Vagina (tissue), 2 donors: ENCODE data around the gene GSTO1.

Experiments
- CTCF ChIP-seq, 3 experiments: fragments of 450-650 bp in 2 of 3; fragments of 200-600 bp in 1 of 3; sonication (generic) in 1 of 3; IDR thresholded peaks; one replicate each; pipeline ENCODE4 v1.5.1; 2017 to 2019; ENCODE audit warnings: antibody characterized with exemption in 3 of 3, mild to moderate bottlenecking in 2 of 3, moderate library complexity in 2 of 3
- POLR2A ChIP-seq, 2 donors: fragments of 450-650 bp; IDR thresholded peaks; one replicate each; pipeline ENCODE4 v1.6.1; 2017; ENCODE audit warnings: antibody characterized with exemption in 2 of 2, mild to moderate bottlenecking in 2 of 2, moderate library complexity in 2 of 2

DNA sequence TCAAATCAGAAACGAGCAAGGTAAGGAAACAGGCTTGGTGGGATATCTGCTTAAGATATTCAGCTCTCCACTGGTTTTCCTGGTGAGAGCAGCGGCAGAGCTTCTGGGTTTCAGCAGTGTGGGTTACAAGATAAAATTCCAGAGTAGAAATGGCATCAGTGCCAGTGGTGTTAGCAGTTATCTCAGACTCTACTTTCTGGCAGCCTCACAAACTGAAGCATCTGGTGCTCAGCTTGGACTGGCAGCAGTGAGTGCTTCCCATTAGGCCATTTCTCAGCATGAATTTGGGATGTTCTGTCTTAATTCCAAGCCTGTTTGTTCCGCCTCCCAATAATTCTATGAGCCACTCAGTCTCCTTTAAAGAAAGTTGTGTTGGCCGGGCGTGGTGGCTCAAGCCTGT is 7.4 kb downstream of the GSTO1 start:
- TF ChIP-seq CTCF (IDR thresholded peaks at IDR 0.05) (no peak), POLR2A (IDR thresholded peaks at IDR 0.05) (no peak)
